NCI-H2081 treated with DMSO at 0.1 percent for 48 hours (cell line): ENCODE data around the gene CHAF1B.
"Not testable (repeated sequence)": the region's sequence is repeated elsewhere in the genome, so short reads cannot be mapped to it uniquely, and the experiment has no call there.

Experiments
- DNase-seq: peaks from one replicate; lab custom pipeline; 2025; lab: John Stamatoyannopoulos, UW

CHAF1B gene

DNA sequence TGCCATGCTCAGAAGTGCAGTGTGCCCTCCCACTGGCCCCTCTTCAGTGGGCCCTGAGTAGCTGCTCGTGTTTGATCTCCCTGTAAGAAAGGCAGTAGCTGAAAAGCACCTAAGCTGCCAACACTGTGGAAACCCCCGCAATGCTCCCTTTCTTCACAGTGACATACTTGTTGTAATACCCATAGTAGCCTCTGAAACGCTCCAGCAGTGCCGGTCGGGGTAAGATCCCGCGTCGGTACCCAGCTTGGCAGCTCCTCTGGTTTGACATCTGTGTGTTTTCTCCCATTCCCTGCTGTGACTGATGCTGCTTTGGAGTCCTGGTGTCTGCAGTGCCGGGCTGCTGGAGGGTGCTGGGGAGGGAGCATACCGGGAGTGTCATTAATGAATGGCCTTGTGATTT, 3.6 kb downstream of the CHAF1B start:
- no peak for DNase-seq

- not testable (repeated sequence) for DNase-seq
These were observed 6.5 kb downstream of the CHAF1B start for GRCh38 chr21:36391649-36392048.

DNA sequence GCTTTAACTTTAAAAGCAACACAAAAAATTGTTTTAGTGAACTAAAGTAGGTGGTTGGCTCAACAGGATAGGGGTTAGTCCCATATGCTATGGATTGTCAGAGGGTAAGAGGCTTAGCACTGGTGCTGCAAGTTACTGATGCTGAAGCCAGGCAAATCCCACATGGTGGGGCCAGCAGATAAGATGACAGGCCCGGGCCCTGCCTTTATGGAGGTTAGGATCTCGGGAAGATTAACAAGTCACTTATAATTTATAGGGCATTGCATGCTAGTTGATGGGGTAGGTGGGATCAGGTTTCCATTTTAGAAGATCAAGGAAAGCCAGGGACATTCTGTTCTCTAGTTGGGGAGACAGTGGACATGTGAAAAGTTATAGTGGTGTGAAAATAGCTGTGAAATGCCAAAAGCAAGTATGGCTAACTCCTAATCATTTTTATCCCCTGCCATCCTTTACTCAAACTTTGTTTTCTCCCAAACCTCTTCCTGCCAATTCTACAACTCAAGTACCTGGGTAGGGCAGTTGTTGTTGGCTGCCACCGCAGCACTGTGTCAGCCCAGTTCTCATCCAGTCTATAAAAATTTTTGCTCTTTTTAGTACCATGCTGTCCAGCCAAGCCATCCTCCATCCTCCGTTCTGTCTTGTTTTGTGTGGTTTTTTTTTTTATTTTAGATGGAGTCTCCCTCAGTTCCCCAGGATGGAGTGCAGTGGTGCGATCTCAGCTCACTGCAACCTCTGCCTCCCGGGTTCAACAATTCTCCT, 10.3 kb downstream of the CHAF1B start:
- DNase-seq = no peak

GRCh38 chr21:36396325-36396724, 11.1 kb downstream of the CHAF1B start:
- DNase-seq = no peak

GRCh38 chr21:36396971-36397370, 11.8 kb downstream of the CHAF1B start:
- no peak for DNase-seq

- no peak for DNase-seq
These were observed 12.4 kb downstream of the CHAF1B start for GRCh38 chr21:36397606-36398005.

- DNase-seq = not testable (repeated sequence)
These were observed 14.5 kb downstream of the CHAF1B start for GRCh38 chr21:36399736-36400135.

DNA sequence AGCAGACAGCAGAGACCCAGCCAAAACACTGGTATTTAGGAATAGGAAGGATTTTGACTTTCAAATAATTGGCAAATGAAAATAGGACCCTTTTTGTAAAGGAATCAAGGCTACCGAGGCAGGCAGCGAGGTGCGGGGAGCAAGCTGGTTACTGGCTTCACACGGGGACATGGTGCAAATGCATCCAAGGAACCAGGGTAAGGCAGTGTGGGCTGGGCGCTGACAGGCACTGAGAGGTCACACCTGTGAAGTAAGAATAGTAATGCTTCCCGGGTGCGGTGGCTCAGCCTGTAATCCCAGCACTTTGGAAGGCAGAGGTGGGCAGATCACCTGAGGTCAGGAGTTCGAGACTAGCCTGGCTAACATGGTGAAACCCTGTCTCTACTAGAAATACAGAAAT, 15.5 kb downstream of the CHAF1B start:
- DNase-seq = no peak

DNA sequence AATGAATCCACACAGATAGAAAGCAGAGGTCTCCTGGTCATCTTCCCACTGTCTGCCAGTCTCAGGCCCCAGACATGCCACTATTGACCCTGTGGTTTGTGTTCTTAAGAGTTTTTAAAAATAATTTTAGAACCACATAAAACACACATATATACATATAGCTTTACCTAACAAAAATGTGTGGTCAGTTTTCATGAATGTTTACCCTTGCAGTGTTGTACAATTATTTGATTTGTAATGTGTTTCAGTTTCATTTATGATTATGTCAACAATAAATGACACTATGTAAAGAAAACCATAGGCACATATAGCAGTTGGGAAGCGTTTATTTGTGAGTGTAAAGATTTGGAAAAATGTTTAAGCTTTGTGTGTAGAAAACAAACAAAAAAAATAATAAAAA, 17.1 kb downstream of the CHAF1B start:
- DNase-seq = no peak

DNA sequence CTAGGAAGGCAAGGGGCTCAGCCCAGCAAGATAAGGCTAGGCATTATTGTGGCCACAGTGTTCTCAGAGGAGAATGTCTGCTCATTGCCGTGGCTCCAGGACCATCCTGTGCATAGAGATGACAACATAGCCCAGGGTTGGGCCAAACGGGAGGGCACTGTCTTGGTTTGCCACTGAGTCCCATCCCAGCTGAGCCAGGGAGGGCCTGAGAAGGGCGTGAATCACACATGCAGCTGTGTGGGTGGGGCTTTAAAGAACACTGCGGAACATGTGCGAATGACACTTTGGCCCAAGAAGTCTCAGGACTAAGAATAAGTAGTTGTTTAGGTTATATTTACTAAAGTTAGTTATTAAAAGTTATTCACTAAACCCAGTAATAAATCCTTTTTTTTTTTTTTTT, 18.5 kb downstream of the CHAF1B start:
- no peak for DNase-seq

GRCh38 chr21:36408568-36408967, 23.4 kb downstream of the CHAF1B start:
- no peak for DNase-seq

GRCh38 chr21:36411301-36411700, 26.1 kb downstream of the CHAF1B start:
- no peak for DNase-seq

DNA sequence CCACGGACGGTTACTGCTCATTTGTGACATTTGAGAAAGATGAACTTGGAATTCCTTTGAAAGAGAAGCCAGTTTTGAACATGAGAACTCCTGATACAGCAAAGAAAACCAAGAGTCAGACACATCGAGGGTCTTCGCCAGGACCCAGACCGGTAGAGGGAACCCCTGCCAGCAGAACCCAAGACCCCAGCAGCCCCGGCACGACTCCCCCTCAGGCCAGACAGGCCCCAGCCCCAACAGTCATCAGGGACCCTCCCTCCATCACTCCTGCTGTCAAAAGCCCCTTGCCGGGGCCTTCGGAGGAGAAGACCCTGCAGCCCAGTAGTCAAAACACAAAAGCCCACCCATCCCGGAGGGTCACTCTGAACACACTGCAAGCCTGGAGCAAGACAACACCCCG, 27.7 kb downstream of the CHAF1B start:
- DNase-seq = no peak

- DNase-seq = no peak
These were observed 30.2 kb downstream of the CHAF1B start for GRCh38 chr21:36415375-36415774.

GRCh38 chr21:36419241-36419640, 34.0 kb downstream of the CHAF1B start:
- DNase-seq = no peak

- no peak for DNase-seq
These were observed 34.8 kb downstream of the CHAF1B start for GRCh38 chr21:36419996-36420395.

GRCh38 chr21:36420571-36421339, 35.6 kb downstream of the CHAF1B start:
- no peak for DNase-seq

DNA sequence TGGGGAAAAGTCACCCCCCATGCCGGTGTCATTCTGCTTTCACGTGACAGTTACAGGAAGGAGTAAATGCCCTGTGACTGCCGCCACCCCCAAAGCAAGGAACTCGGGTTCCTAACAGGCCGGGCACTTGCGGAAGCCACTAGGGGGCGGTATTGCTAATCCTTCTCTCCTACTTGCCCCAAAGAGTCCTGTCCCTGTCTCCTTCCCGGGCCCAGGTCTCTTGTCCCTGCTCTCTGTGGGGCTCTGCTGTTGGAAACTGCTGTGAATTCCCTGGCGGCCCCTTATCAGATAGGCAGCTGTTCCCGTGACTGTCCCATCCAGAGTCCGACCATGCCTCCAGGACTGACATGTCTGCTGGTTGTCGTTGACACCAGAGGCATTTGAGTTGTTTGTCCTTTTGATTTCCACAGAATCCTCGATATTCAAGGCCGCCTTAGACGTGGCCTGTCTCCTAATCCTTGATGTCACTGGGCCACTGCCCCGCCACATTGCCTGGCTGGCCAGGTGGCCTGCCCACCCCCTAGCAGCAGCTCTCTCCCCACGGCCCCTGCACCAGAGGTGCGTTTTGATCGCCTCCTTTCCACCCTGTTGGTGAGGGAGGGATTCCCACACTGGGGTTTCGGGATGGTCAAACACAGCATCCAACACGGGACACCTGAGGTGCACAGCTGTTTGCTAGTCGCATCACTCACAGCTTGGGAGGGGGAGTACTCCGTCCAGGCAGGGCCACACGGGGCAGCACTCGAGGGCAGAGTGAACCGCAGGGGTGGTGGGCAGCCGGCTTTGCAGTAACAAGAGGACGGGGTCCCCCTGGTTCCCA, 37.3 kb downstream of the CHAF1B start:
- no peak for DNase-seq

GRCh38 chr21:36423771-36424433, 38.7 kb downstream of the CHAF1B start:
- no peak for DNase-seq

DNA sequence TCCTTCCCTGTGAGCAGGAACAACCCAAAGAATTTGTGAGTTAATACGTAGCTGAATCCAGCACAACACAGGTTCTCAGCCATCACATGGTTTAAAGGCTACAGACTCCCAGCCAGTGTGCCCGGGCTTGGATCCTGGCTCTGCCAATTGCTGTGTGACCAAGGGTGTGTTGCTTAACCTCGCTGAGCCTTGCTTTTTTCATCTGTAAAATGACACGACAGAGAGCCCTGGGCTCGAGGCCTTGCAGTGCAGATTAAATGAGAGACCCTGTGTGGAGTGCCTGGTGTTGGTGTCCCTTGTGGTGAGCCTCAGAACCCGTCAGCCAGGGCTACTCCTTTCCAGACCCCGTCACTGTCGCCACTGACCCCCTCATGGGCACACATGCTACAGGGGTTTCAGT, 39.4 kb downstream of the CHAF1B start:
- no peak for DNase-seq

DNA sequence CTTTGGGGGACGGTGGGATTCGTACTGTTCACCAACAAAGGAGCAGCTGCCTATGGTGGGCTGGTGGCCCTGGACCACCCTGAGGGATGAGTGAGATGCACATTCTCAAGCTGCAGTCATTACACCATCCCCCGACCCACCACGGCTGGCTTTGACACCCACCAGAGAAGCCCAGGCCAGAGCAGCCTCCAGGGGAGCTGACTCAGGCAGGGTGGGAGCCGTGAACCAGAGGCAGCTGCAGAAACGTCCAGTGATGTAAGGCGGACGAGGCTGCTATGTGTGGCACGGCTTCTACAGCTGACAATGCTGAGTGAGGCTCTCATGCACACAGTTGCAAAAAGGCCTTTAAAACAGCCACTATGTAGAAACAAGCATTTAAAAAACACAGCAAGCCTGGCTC, 40.1 kb downstream of the CHAF1B start:
- DNase-seq = no peak

DNA sequence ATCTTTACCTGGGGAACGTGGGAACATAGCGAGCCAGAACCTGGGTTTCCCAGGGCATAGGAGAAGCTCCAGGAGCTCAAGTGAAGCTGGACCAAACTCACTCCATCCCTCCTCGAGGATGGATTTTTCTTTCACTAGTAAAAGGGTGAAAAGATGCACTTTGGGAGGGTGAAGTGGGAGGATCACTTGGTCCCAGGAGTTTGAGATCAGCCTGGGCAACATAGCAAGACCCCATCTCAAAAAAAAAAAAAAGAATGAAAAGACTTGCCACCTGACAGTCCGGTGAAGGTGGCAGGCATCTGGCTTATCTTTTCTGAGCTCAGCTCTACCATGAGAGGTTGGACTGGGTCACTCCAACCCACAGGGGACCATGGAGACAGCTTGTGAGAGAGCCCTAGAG, 42.3 kb downstream of the CHAF1B start:
- DNase-seq = no peak
